WI38 (cell line): Measurements from ENCODE around the gene GRAMD2A.

Source experiments
- H3K4me3 ChIP-seq: 2 replicates; pipeline ENCODE4 v1.5.1; 2011; ENCODE audit warnings: low read depth, mild to moderate bottlenecking, control low read depth, low read length
- TF ChIP-seq, protein P1 (sequence below): IDR thresholded peaks from 2 replicates; pipeline ENCODE4 v1.5.1; 2012; ENCODE audit warnings: low read depth, mild to moderate bottlenecking, control low read depth, low read length

The GRAMD2A gene

DNA sequence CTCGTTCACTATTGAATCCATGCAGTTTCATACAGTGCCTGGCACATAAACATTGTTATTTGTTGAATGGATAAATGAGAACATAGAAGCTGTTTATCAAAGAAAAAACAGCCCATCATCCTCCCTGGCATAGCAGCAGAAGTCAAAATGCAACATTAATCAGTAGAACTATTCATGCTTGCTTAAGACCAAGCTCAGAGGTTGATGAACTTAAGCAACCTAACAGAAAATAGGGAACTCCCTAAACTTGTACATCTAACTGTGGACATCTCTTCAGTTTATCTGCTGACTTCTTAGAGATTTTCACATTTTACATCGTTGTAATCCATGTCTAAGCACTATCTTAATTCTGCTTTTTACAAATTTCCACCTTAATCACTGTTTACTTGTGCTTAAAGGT, 50.2 kb downstream of the GRAMD2A start:
- TF ChIP-seq, protein P1, sequence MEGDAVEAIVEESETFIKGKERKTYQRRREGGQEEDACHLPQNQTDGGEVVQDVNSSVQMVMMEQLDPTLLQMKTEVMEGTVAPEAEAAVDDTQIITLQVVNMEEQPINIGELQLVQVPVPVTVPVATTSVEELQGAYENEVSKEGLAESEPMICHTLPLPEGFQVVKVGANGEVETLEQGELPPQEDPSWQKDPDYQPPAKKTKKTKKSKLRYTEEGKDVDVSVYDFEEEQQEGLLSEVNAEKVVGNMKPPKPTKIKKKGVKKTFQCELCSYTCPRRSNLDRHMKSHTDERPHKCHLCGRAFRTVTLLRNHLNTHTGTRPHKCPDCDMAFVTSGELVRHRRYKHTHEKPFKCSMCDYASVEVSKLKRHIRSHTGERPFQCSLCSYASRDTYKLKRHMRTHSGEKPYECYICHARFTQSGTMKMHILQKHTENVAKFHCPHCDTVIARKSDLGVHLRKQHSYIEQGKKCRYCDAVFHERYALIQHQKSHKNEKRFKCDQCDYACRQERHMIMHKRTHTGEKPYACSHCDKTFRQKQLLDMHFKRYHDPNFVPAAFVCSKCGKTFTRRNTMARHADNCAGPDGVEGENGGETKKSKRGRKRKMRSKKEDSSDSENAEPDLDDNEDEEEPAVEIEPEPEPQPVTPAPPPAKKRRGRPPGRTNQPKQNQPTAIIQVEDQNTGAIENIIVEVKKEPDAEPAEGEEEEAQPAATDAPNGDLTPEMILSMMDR = no peak
- no peak overlapping the region for H3K4me3 ChIP-seq

DNA sequence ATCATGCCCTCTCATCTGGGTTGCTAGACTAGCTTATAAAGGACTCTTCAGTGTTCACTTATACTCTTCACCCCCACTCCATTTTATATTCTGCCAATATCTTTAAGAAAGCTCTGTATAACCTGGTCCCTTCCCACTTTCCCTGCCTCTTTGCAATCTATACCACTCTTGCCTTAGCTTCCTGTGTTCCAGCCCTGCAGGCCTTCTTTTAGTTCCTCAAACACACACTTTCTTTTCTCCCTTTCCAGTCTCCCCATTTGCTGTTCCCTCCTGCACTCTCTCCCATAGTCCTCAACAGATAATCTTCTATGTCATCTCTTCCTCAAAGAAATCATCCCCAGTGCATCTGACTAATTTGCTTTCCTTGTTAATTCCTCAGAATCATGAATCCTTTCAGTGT, 50.7 kb downstream of the GRAMD2A start:
- H3K4me3 ChIP-seq = no peak overlapping the region
- TF ChIP-seq, protein P1 = no peak

- TF ChIP-seq, protein P1 = no peak
- no peak overlapping the region for H3K4me3 ChIP-seq
Measured at GRCh38 chr15:72146221-72146620, 51.4 kb downstream of the GRAMD2A start.

DNA sequence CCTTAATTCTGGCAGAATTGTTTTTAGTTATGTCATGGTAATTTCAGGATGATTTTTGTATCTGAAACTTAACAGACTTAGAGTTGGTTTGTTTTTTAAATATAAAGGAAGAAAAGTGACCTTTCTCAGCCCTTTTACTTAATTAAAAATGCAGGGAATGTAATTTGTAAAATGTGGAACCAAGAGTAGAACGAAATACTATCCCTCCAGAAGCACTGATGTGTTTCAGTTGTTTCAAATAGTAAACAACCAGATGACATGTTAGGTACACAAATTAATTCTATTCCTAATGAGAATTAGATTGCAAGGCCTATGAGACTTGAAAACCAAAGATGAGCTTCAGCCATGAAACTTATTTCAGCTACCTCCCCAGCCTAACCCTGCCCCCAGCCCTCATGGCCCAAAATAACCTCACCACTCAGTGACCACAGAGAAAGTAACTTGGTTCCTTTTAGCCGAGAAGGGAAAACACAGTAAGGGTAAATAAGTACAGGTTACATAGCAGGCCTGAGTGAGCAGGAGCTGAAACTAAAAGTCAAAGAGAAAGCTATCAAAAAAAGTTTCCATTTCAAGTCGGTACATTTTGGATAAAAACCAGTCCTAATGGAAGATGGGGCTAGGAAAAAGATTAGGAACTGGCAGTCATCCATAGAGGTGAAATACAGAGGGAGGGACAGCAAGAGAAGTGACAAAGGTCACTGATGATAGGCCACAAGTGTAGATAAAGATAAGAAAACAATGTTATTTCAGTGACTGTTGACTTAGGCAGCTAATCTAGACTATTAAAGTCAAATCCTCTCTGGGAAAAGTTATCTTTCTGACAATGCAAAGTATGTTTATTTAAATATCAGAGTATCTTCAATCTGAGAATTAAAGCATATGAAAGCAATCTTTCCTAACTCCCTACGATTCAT, 56.2 kb downstream of the GRAMD2A start:
- H3K4me3 ChIP-seq = no peak overlapping the region
- TF ChIP-seq, protein P1 = no peak

DNA sequence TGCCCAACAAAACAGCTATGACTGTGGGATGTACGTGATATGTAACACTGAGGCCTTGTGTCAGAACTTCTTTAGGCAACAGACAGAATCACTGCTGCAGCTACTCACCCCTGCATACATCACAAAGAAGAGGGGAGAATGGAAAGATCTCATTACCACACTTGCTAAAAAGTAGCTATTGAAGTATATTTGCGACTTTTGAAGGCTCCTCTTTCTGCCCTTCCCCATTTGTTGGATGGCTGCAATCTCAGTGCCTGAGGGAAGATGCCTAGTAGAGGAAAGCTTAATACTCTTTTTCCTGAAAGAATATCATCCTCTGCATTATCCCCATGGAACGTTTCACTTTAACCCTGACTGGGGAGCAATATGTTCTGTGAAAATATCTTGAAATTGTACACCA, 57.5 kb downstream of the GRAMD2A start:
- H3K4me3 ChIP-seq = no peak overlapping the region
- TF ChIP-seq, protein P1 = no peak

GRCh38 chr15:72139667-72140066, 57.9 kb downstream of the GRAMD2A start:
- no peak overlapping the region for H3K4me3 ChIP-seq
- TF ChIP-seq, protein P1 = no peak
